NOMO-1 (cell line): ENCODE measurements around the gene C10orf143.
"Not testable (repeated sequence)": the region's sequence is repeated elsewhere in the genome, so short reads cannot be mapped to it uniquely, and the experiment has no call there.

Experiments used
- DNase-seq, 2 experiments: peaks; one replicate each; lab custom pipeline; 2025; ENCODE audit not compliant: unreplicated experiment in 2 of 2; lab: John Stamatoyannopoulos, UW

The C10orf143 gene

GRCh38 chr10:130112821-130113220 is 2.2 kb upstream of the C10orf143 start:
- DNase-seq: no peak

- DNase-seq: no peak
Measured at GRCh38 chr10:130111852-130112180, 1.2 kb upstream of the C10orf143 start.

- DNase-seq: peak; percentile 95 to 97
Measured at GRCh38 chr10:130111113-130111851, 652 bp upstream of the C10orf143 start.

GRCh38 chr10:130109796-130110245 is 809 bp downstream of the C10orf143 start:
- DNase-seq: peak; percentile 65 to 77

GRCh38 chr10:130108934-130109604 is 1.6 kb downstream of the C10orf143 start:
- no peak for DNase-seq

GRCh38 chr10:130108146-130108545 is 2.5 kb downstream of the C10orf143 start:
- not testable (repeated sequence) for DNase-seq

DNA sequence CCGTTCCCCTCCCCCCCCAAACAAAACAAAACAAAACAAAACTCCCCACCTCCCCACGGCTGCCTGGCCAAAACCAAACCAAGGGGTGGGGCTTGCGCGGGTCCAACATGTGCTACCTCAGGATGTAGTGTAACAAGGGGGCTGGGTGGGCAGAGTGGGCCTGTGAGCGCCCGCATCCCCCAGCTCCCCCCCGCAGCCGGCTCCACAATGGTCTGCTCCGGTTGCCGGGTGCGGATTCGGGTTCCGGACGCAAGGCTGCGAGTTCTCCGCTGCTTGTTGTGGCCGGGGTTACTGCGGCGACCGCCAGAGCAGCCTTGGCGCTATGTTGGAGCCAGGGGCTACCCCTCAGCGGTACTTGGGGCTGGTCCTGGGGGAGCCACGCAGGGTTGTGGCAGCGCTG is 4.9 kb downstream of the C10orf143 start:
- no peak for DNase-seq

- no peak for DNase-seq
Measured at GRCh38 chr10:130099344-130099743, 11.3 kb downstream of the C10orf143 start.

DNA sequence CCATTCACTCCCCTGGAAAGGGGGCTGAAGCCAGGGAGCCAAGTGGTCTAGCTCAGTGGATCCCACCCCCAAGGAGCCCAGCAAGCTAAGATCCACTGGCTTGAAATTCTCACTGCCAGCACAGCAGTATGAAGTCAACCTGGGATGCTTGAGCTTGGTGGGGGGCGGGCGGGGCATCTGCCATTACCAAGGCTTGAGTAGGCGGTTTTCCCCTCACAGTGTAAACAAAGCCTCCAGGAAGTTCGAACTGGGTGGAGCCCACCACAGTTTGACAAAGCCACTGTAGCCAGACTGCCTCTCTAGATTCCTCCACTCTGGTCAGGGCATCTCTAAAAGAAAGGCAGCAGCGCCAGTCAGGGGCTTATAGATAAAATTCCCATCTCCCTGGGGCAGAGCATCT is 20.1 kb downstream of the C10orf143 start:
- DNase-seq: not testable (repeated sequence)

- DNase-seq: no peak
Measured at GRCh38 chr10:130080461-130080814, 30.2 kb downstream of the C10orf143 start.

DNA sequence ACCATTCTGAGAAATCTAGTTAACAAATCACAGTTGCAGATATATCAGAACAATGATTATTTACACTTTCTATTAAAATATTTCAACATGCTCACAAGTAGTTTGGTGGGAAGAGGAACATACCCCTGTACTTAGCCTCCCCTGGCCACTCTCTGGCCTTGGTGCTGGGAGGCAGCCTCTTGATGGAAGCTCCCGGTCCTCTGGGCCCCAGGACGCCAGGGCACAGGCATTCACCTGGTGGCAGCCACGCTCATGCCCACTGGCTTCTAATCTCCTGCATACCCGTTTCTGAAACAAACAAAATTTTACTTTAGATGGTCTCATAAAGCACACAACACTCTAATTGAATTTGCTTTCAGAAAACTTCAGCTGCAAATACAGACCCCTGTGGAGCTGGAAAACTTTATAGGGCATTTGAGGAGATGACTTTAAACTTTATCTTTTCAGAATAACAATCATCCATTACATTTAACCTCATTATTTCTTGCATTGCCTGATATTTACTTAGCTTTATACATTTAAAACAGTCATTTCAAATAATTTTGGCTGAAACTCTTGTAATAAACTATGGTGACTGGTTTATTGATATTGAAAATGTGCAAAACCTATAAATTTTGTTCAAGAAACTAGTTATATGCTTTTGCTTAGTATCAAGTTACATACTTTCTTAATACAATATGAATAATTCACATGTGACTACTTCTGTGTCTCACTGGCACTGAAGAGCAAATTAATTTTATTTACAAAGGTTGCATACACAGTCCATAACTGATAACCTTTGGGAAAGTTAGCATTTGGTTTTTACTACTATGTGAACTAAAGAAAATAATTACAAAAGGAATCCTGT is 30.8 kb downstream of the C10orf143 start:
- DNase-seq: no peak

DNA sequence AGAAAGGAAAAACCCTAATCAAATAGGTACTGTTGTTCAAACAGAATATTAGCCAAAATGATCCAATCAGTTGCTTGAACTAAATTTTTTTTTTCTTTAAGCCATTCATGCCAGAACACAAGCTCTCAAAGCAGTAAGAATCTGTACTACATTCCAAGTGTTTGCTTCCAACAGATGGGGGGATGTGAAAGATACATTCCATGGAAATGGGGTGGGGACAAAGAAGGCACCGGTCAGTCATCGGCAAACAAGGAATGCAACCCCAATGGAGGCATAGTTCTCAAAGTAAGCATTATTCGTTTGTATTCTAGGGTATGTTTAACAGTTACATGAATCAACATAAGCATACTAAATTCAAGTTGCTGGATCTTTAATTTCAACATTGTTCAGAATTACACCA is 32.5 kb downstream of the C10orf143 start:
- no peak for DNase-seq

DNA sequence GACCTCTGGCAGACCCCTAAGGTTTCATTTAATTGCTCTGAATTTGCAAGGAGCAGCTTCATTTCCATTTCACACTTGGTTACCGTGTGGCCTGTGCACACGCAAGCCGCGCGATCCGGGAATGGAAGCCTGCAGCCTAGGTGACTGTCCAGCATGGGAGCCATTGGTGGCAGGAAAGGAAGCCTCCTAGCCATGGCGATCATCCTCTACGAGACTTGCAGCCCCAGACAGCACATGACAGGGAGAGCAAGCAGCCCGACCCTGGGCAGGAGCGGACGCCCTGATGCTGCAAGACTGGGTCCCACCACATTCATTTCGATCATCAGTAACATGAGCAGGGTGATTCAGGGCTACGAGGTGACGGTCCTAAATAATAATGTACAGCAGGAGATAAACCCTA is 33.9 kb downstream of the C10orf143 start:
- DNase-seq: no peak

DNA sequence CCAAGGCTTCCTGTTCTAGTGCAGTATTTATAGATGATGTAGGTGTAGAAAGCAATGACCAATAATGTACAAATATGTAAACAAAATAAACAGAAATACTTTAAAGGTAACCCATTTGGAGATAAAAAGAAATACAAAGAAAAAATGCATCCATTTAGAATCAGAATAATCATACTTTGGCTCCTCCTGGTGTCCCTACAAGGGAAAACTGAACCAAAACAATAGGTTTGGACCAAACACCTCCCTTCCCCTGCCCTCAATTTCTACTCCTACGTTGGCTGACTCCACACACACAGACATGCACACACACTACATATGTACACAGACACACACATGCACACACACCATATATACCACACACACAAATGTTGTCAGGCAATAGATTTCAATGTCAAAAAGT is 36.0 kb downstream of the C10orf143 start:
- no peak for DNase-seq

GRCh38 chr10:130073912-130074311 is 36.7 kb downstream of the C10orf143 start:
- no peak for DNase-seq

GRCh38 chr10:130072247-130072646 is 38.4 kb downstream of the C10orf143 start:
- DNase-seq: no peak

DNA sequence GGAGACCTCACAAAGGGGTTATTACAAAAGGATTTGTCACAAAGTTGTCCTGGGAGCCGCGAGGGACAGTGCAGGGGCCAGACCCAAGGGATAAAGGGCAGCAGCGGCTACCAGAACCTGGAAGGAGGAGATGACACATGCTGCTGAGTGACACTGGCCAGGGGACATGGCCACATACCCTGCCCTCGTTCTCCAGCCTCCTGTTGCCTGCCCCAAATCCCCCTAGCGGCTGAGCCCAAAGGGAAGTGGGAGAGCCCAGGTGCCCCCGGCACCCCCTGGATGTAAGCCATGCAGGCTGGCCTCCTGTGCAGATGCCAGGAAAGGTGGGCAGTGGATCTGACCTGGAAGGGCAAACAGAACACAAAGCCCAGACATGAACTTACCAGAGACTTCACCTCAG is 42.7 kb downstream of the C10orf143 start:
- DNase-seq: no peak

- DNase-seq: no peak
Measured at GRCh38 chr10:130066743-130067142, 43.9 kb downstream of the C10orf143 start.

GRCh38 chr10:130065251-130065650 is 45.4 kb downstream of the C10orf143 start:
- no peak for DNase-seq

- DNase-seq: no peak
Measured at GRCh38 chr10:130064783-130065182, 45.8 kb downstream of the C10orf143 start.

DNA sequence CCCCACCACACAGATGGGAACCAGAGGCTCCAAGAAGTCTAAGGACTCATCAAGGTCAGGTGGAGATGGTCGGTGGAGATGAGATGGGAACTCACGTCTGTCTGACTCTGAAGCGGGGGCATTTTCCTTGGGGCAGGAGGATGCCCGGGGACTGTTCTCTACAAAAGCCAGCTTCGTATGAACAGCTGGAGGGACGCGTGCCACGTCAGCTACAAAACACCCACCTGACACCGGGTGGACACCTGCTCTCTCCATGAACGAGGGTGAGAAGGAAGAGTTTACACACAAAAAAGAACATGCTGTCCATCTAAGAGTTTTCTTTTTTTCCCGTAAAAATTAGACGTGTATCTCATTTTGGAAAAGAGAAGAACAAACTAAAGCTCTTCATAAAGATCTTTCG is 47.7 kb downstream of the C10orf143 start:
- no peak for DNase-seq

GRCh38 chr10:130062201-130062600 is 48.4 kb downstream of the C10orf143 start:
- no peak for DNase-seq
